ENCODE results near the gene FADS2.

- TF ChIP-seq CTCF (optimal IDR thresholded peaks at IDR 0.05 in 1 of 3, IDR thresholded peaks at IDR 0.05 in 1 of 3, conservative IDR thresholded peaks at IDR 0.05 in 1 of 3; ENCODE audit: extremely low read depth in 1 of 3, insufficient read depth in 2 of 3, low read length in 3 of 3) (no peak), EZH2 (IDR thresholded peaks at IDR 0.05; ENCODE audit: low read length) (no peak)
Observed at GRCh38 chr11:61782841-61783240, 45.3 kb upstream of the FADS2 start.
